ENCODE data around the gene CHD9.

DNA sequence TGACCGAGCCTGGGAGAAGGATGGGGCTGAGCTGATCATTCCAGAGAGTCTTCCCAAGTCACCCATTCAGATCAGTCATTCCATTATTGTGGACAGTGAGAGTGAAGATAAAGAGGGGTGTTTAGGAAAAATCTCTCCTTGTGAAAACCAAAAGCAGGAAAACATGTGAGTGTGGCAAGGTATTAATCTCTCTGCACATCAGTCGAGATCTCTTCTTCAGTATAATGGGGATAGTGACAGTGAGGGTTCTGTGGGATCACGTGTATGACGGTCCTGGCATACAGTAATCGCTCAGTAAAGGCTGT, 35.4 kb downstream of the CHD9 start:
- TF ChIP-seq POLR2A (IDR thresholded peaks at IDR 0.05) = no peak
- TF ChIP-seq, protein P1, sequence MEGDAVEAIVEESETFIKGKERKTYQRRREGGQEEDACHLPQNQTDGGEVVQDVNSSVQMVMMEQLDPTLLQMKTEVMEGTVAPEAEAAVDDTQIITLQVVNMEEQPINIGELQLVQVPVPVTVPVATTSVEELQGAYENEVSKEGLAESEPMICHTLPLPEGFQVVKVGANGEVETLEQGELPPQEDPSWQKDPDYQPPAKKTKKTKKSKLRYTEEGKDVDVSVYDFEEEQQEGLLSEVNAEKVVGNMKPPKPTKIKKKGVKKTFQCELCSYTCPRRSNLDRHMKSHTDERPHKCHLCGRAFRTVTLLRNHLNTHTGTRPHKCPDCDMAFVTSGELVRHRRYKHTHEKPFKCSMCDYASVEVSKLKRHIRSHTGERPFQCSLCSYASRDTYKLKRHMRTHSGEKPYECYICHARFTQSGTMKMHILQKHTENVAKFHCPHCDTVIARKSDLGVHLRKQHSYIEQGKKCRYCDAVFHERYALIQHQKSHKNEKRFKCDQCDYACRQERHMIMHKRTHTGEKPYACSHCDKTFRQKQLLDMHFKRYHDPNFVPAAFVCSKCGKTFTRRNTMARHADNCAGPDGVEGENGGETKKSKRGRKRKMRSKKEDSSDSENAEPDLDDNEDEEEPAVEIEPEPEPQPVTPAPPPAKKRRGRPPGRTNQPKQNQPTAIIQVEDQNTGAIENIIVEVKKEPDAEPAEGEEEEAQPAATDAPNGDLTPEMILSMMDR (IDR thresholded peaks at IDR 0.05) = no peak
